Liver (tissue), 10 donors: ENCODE results near the gene CA14. TPM values are rescaled to one million over a fixed set of nuclear protein-coding genes. Genes with fewer than 3 reads are reported as not detected.

Source experiments
- DNase-seq: peaks from one replicate; pipeline ENCODE4 v3.0.0-alpha.2; 2017; ENCODE audit warnings: low spot score
- H3K27ac ChIP-seq, 2 donors: one replicate each; pipeline ENCODE4 v1.7.0; 2013; ENCODE audit warnings: inconsistent platforms in 2 of 2, low read length in 2 of 2, control low read depth in 1 of 2, low read depth in 1 of 2, mild to moderate bottlenecking in 1 of 2
- H3K27me3 ChIP-seq, 4 donors: one replicate each; pipeline versions ENCODE4 v1.6.1 to v1.7.0; 2013; ENCODE audit warnings: low read length in 3 of 4, inconsistent platforms in 1 of 4, mild to moderate bottlenecking in 1 of 4, moderate library complexity in 1 of 4; ENCODE audit not compliant: control insufficient read depth in 4 of 4, insufficient read depth in 4 of 4
- H3K36me3 ChIP-seq, 4 donors: one replicate each; pipeline versions ENCODE4 v1.6.1 to v1.7.0; 2013; ENCODE audit warnings: low read length in 3 of 4, mild to moderate bottlenecking in 3 of 4, low read depth in 1 of 4, moderate library complexity in 1 of 4; ENCODE audit not compliant: control insufficient read depth in 4 of 4, insufficient read depth in 3 of 4
- H3K4me1 ChIP-seq, 4 donors: one replicate each; pipeline versions ENCODE4 v1.6.1 to v1.7.0; 2013; ENCODE audit warnings: low read length in 3 of 4, mild to moderate bottlenecking in 3 of 4, moderate library complexity in 1 of 4; ENCODE audit not compliant: control insufficient read depth in 4 of 4, insufficient read depth in 4 of 4
- H3K4me3 ChIP-seq, 3 donors: one replicate each; pipeline versions ENCODE4 v1.6.1 to v1.7.0; 2013; ENCODE audit warnings: low read length in 3 of 3, control low read depth in 1 of 3, low read depth in 1 of 3, mild to moderate bottlenecking in 1 of 3
- H3K9ac ChIP-seq, 2 donors: one replicate each; pipeline ENCODE4 v1.7.0; 2013; ENCODE audit warnings: low read length in 2 of 2, mild to moderate bottlenecking in 2 of 2, moderate library complexity in 2 of 2, control low read depth in 1 of 2, low read depth in 1 of 2
- H3K9me3 ChIP-seq, 4 donors: one replicate each; pipeline versions ENCODE4 v1.6.1 to v1.7.0; 2013; ENCODE audit warnings: low read length in 3 of 4; ENCODE audit not compliant: control insufficient read depth in 4 of 4
- ATF3 ChIP-seq: IDR thresholded peaks from 2 replicates; pipeline ENCODE4 v1.6.1; 2016; ENCODE audit warnings: antibody characterized with exemption
- EGR1 ChIP-seq, 2 donors: IDR thresholded peaks; 2 replicates each; pipeline ENCODE4 v1.6.1; 2016 to 2018; ENCODE audit warnings: antibody characterized with exemption in 2 of 2, low read depth in 2 of 2
- GABPA ChIP-seq, 2 donors: IDR thresholded peaks in 1 of 2; conservative IDR thresholded peaks in 1 of 2; 2 replicates each; pipeline ENCODE4 v1.6.1; 2016; ENCODE audit warnings: antibody characterized with exemption in 2 of 2, mild to moderate bottlenecking in 1 of 2, moderate library complexity in 1 of 2
- MAX ChIP-seq: IDR thresholded peaks from 2 replicates; pipeline ENCODE4 v1.6.1; 2016; ENCODE audit warnings: antibody characterized with exemption
- RAD21 ChIP-seq, 2 donors: IDR thresholded peaks; 2 replicates each; pipeline ENCODE4 v1.6.1; 2016; ENCODE audit warnings: antibody characterized with exemption in 2 of 2, mild to moderate bottlenecking in 2 of 2
- SP1 ChIP-seq: IDR thresholded peaks from 2 replicates; pipeline ENCODE4 v1.6.1; 2018; ENCODE audit warnings: antibody characterized with exemption, mild to moderate bottlenecking
- YY1 ChIP-seq: IDR thresholded peaks from 2 replicates; pipeline ENCODE4 v1.6.1; 2016; ENCODE audit warnings: antibody characterized with exemption, mild to moderate bottlenecking
- ZBTB33 ChIP-seq: IDR thresholded peaks from 2 replicates; pipeline ENCODE4 v1.6.1; 2016; ENCODE audit warnings: antibody characterized with exemption
- WGBS: extraction: QIAGEN DNeasy Blood & Tissue Kit; methylation state at CpG from one replicate; pipeline ENCODE4 v1.1.7; 2013; 5-methylcytosine and 5-hydroxymethylcytosine counted together
- polyA plus RNA-seq, 2 donors: library from polyadenylated mRNA; stranded (reverse) in 1 of 2; unstranded in 1 of 2; fragments of 200-250 nt in 1 of 2; fragments of >200 nt in 1 of 2; fragmentation: Nextera tagmentation in 1 of 2; extraction: Ambion mirVana in 1 of 2; gene quantifications; one replicate each; pipeline versions ENCODE4 v1.2.1 to v1.2.3, GENCODE V29; 2013 to 2015
- small RNA-seq: library from RNA; depleted of rRNA; stranded (forward); fragments of <200 nt; gene quantifications from one replicate; pipeline ENCODE3, GENCODE V24; 2014
- total RNA-seq, 2 donors: library from RNA; depleted of rRNA; stranded (reverse); fragments of >200 nt; gene quantifications; one replicate each; pipeline ENCODE4 v1.2.3, GENCODE V29; 2014
- donor health status: healthy.
- donor health status: healthy.
- donor health status: healthy.
- donor health status: healthy.
- donor health status: healthy.

The CA14 gene
- total and polyA plus RNA-seq, 4 donors, result 0.22 to 2.7 (median 1.2) TPM

- TF ChIP-seq ZBTB33, result no peak
- no peak for TF ChIP-seq MAX
Observed at GRCh38 chr1:150309758-150310508, 52.4 kb downstream of the CA14 start (continued).

- no peak overlapping the region for H3K9ac ChIP-seq
- no peaks in the 10 kb centered on the region for H3K4me1 ChIP-seq
- no peak for DNase-seq
- WGBS, result 96% methylated on average over 2 of the region's 2 CpGs
- TF ChIP-seq SP1, result no peak
- no peak for TF ChIP-seq EGR1 (IDR thresholded peaks at IDR 0.05; ENCODE audit: low read depth in 2 of 2)
- TF ChIP-seq YY1, result no peak
- TF ChIP-seq ATF3, result no peak
- TF ChIP-seq GABPA (IDR thresholded peaks at IDR 0.05 in 1 of 2, conservative IDR thresholded peaks at IDR 0.05 in 1 of 2), result no peak
- TF ChIP-seq RAD21 (IDR thresholded peaks at IDR 0.05), result no peak
- no peaks in the 10 kb centered on the region for H3K9me3 ChIP-seq
- H3K27ac ChIP-seq, result no peak overlapping the region
- no peak overlapping the region for H3K4me3 ChIP-seq
- H3K36me3 ChIP-seq, result peaks cover 1 to 10% (median 4%) of the 10 kb centered on the region in 4 donors
- H3K27me3 ChIP-seq, result no peaks in the 10 kb centered on the region
Observed at GRCh38 chr1:150311762-150312161, 54.2 kb downstream of the CA14 start.

Small RNA genes within 50 kb of the gene (small RNA-seq; reads per million reads assigned to genes)
- not detected for gene RN7SL480P
- 0.84 reads per million, percentile 74 among the genes with 10 or more reads in this experiment for gene RNU2-17P

Other genes with a start within 250 kb of the CA14 start
- 10 to 100 TPM in 1 of 2 donors, 1 to 10 TPM in 1; 8.6 to 19.2 TPM for gene OTUD7B, start 247.0 kb upstream of the CA14 start, total RNA-seq
- 1 to 10 TPM; 2.1 to 5.2 TPM for gene OTUD7B, start 247.0 kb upstream of the CA14 start, polyA plus RNA-seq
- gene VPS45, start 190.0 kb upstream of the CA14 start, total RNA-seq, result 10 to 100 TPM; 12.1 to 24.2 TPM
- gene VPS45, start 190.0 kb upstream of the CA14 start, polyA plus RNA-seq, result 10 to 100 TPM in 1 of 2 donors, 1 to 10 TPM in 1; 7.7 to 16.2 TPM
- 1 to 10 TPM; 5.8 to 8.8 TPM for gene PLEKHO1, start 107.9 kb upstream of the CA14 start, total RNA-seq
- gene PLEKHO1, start 107.9 kb upstream of the CA14 start, polyA plus RNA-seq, result 1 to 10 TPM; 3.5 to 6.3 TPM
- 10 to 100 TPM in 1 of 2 donors, 1 to 10 TPM in 1; 8.8 to 40.6 TPM for gene ANP32E, start 21.7 kb upstream of the CA14 start, total RNA-seq
- 10 to 100 TPM; 10.5 to 41.5 TPM for gene ANP32E, start 21.7 kb upstream of the CA14 start, polyA plus RNA-seq
- 10 to 100 TPM; 48.9 to 65.3 TPM for gene APH1A, start 11.2 kb downstream of the CA14 start, total RNA-seq
- gene APH1A, start 11.2 kb downstream of the CA14 start, polyA plus RNA-seq, result 10 to 100 TPM; 25.1 to 93.6 TPM
- 10 to 100 TPM in 1 of 2 donors, 1 to 10 TPM in 1; 2.3 to 10.8 TPM for gene C1orf54, start 15.0 kb downstream of the CA14 start, total RNA-seq
- gene C1orf54, start 15.0 kb downstream of the CA14 start, polyA plus RNA-seq, result 1 to 10 TPM; 3.3 to 5.6 TPM
- gene CIART, start 24.8 kb downstream of the CA14 start, total RNA-seq, result 1 to 10 TPM in 1 of 2 donors, under 1 TPM in 1; 0.51 to 1.8 TPM
- 1 to 10 TPM; 2.0 to 7.1 TPM for gene CIART, start 24.8 kb downstream of the CA14 start, polyA plus RNA-seq
- 10 to 100 TPM; 15.0 to 16.7 TPM for gene MRPS21, start 36.1 kb downstream of the CA14 start, total RNA-seq
- 10 to 100 TPM; 29.1 to 56.5 TPM for gene MRPS21, start 36.1 kb downstream of the CA14 start, polyA plus RNA-seq
- 10 to 100 TPM; 16.7 to 32.8 TPM for gene PRPF3, start 63.8 kb downstream of the CA14 start, total RNA-seq
- 10 to 100 TPM in 1 of 2 donors, 1 to 10 TPM in 1; 9.9 to 14.9 TPM for gene PRPF3, start 63.8 kb downstream of the CA14 start, polyA plus RNA-seq
- gene RPRD2, start 106.4 kb downstream of the CA14 start, total RNA-seq, result 1 to 10 TPM; 8.8 to 9.7 TPM
- 1 to 10 TPM; 5.4 to 7.2 TPM for gene RPRD2, start 106.4 kb downstream of the CA14 start, polyA plus RNA-seq
- gene TARS2, start 229.6 kb downstream of the CA14 start, total RNA-seq, result 10 to 100 TPM; 16.5 to 20.8 TPM
- 10 to 100 TPM; 10.9 to 20.7 TPM for gene TARS2, start 229.6 kb downstream of the CA14 start, polyA plus RNA-seq